ENCODE results near the gene ALCAM.
"Not testable (repeated sequence)": the region's sequence is repeated elsewhere in the genome, so short reads cannot be mapped to it uniquely, and the experiment has no call there.

ALCAM gene

DNA sequence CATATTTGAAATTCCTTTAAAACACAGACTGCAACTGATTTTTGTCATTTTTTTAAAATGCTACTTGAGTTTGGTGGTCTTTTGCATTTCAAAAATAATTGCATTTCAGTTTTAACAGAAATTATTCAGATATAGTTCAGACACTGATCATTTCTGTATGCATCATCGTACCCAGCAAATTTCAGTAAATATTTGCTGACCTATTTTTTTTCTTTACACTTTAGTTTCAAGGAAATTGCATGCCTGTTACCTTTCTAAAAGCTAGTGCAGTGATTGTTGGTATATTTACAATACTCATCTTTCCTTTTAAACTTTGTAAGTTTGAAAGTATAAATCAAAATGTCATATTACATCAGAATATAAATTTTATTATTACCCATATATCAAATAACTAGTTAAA is 32.4 kb downstream of the ALCAM start:
- H3K4me3 ChIP-seq (replicated peaks; ENCODE audit: low read depth, low read length): no peak overlapping the region
- DNase-seq (ENCODE audit: extremely low read depth, low read depth): no peak
- TF ChIP-seq, protein P1, sequence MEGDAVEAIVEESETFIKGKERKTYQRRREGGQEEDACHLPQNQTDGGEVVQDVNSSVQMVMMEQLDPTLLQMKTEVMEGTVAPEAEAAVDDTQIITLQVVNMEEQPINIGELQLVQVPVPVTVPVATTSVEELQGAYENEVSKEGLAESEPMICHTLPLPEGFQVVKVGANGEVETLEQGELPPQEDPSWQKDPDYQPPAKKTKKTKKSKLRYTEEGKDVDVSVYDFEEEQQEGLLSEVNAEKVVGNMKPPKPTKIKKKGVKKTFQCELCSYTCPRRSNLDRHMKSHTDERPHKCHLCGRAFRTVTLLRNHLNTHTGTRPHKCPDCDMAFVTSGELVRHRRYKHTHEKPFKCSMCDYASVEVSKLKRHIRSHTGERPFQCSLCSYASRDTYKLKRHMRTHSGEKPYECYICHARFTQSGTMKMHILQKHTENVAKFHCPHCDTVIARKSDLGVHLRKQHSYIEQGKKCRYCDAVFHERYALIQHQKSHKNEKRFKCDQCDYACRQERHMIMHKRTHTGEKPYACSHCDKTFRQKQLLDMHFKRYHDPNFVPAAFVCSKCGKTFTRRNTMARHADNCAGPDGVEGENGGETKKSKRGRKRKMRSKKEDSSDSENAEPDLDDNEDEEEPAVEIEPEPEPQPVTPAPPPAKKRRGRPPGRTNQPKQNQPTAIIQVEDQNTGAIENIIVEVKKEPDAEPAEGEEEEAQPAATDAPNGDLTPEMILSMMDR (IDR thresholded peaks at IDR 0.05; ENCODE audit: low read depth, low read length, missing control alignments): no peak

DNA sequence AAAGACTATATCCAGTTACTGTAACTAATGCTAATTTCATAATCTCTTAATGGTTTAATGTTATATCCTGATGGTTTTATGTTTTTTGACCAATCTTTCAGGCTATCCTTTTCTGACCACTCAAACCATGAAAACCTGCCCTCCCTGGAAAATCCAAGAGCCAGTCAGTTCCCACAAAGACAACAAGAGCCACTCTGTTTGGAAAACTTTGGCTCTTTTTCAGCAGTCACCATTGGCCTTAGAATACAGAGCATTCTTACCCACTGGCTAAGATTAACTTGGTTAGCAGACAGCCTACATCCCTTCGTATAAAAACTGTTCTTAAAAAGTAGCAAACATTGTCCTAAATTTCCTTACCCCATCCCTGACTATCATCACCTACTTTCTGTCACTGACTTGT is 32.9 kb downstream of the ALCAM start:
- no peak overlapping the region for H3K4me3 ChIP-seq (replicated peaks; ENCODE audit: low read depth, low read length)
- TF ChIP-seq, protein P1 (IDR thresholded peaks at IDR 0.05; ENCODE audit: low read depth, low read length, missing control alignments): no peak
- DNase-seq (ENCODE audit: extremely low read depth, low read depth): no peak

- no peak for DNase-seq (ENCODE audit: extremely low read depth, low read depth)
- TF ChIP-seq, protein P1 (IDR thresholded peaks at IDR 0.05; ENCODE audit: low read depth, low read length, missing control alignments): no peak
- H3K4me3 ChIP-seq (replicated peaks; ENCODE audit: low read depth, low read length): no peak overlapping the region
Observed at GRCh38 chr3:105401254-105401653, 34.5 kb downstream of the ALCAM start.

GRCh38 chr3:105401691-105402149 is 35.0 kb downstream of the ALCAM start:
- no peak overlapping the region for H3K4me3 ChIP-seq (replicated peaks; ENCODE audit: low read depth, low read length)
- TF ChIP-seq, protein P1 (IDR thresholded peaks at IDR 0.05; ENCODE audit: low read depth, low read length, missing control alignments): no peak
- DNase-seq (ENCODE audit: extremely low read depth, low read depth): no peak

DNA sequence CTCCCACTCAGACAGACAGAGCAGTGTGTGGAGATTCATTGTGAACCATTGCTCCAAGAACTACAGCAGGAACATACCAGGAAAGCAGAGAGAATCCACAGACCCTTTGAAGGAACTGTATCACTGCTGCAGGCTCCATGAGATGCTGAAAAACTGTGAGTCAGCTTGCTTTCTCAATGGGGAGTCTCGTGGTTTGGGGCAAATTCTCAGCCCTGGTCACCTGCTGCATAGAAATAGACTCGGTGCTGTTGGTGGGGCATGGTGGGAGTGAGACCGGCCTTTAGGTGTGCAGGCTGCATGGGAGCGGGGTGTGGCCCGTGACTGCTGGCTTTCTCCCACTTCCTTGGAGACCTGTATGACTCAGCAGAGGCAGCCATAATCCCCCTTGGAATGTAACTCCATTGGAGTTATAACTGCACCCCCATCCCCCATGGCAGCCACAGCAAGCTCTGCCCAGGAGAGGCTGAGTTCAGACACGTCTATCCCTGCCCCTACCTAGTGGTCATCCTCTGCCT is 35.6 kb downstream of the ALCAM start:
- DNase-seq (ENCODE audit: extremely low read depth, low read depth): no peak
- H3K4me3 ChIP-seq (replicated peaks; ENCODE audit: low read depth, low read length): no peak overlapping the region

DNA sequence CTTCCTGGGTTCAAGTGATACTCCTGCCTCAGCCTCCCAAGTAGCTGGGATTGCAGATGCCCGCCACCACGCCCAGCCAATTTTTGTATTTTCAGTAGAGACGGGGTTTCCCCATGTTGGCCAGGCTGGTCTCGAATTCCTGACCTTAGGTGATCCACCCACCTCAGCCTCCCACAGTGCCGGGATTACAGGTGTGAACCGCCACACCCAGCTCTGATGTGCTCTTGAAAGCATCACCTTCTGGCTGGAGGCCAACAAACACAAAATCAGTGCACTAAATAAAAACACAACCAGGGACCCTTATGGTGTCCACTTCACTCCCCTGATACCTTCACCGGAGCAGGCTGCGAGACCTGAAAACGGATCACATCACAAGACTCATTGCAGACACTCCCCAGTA is 36.3 kb downstream of the ALCAM start:
- not testable (repeated sequence) for DNase-seq (ENCODE audit: extremely low read depth, low read depth); H3K4me3 ChIP-seq (replicated peaks; ENCODE audit: low read depth, low read length)

More for the DNA sequence above, 35.6 kb downstream of the ALCAM start:
- TF ChIP-seq, protein P1 (IDR thresholded peaks at IDR 0.05; ENCODE audit: low read depth, low read length, missing control alignments): no peak

- H3K4me3 ChIP-seq (replicated peaks; ENCODE audit: low read depth, low read length): no peak overlapping the region
- TF ChIP-seq, protein P1 (IDR thresholded peaks at IDR 0.05; ENCODE audit: low read depth, low read length, missing control alignments): no peak
- no peak for DNase-seq (ENCODE audit: extremely low read depth, low read depth)
Observed at GRCh38 chr3:105406268-105406667, 39.6 kb downstream of the ALCAM start.

All from HFF-Myc (cell line).